Measurements from ENCODE around the gene RBM20. TPM values are rescaled to one million over a fixed set of nuclear protein-coding genes. Genes with fewer than 3 reads are reported as not detected.
A peak's percentile ranks its signal among the peaks of the same experiment; 100 is the strongest.
"Not testable (repeated sequence)": the region's sequence is repeated elsewhere in the genome, so short reads cannot be mapped to it uniquely, and the experiment has no call there.

The RBM20 gene
- total and polyA plus RNA-seq, 8 donors: under 0.01 to 6.2 (median 0.59) TPM; not detected in 2

- intact Hi-C loops (cut with DNase I; ENCODE audit: low total_unique reads): no loop called here
- H3K9me3 ChIP-seq: no peaks in the 10 kb centered on the region
- H3K27ac ChIP-seq: peak overlapping the region in 1 of 5 donors; percentile 63
- WGBS, 5 donors: 37 to 70% (median 62%) methylated on average over 3 of the region's 3 CpGs
- H3K4me3 ChIP-seq: no peak overlapping the region
- H3K27me3 ChIP-seq: no peaks in the 10 kb centered on the region
- peaks cover 0 to 9% (median 0%) of the 10 kb centered on the region in 4 donors for H3K4me1 ChIP-seq
- DNase-seq: no peak
- no peaks in the 10 kb centered on the region for H3K36me3 ChIP-seq
- TF ChIP-seq POLR2AphosphoS5 (IDR thresholded peaks at IDR 0.05): no peak
- no peak for TF ChIP-seq EP300 (IDR thresholded peaks at IDR 0.05)
- TF ChIP-seq CTCF (IDR thresholded peaks at IDR 0.05): no peak
- TF ChIP-seq POLR2A (IDR thresholded peaks at IDR 0.05): no peak
Observed at GRCh38 chr10:110701617-110701971, 57.5 kb downstream of the RBM20 start.

GRCh38 chr10:110704070-110704469 is 59.9 kb downstream of the RBM20 start:
- no peak overlapping the region for H3K27ac ChIP-seq
- no peak for DNase-seq
- no peak overlapping the region for H3K4me3 ChIP-seq
- H3K36me3 ChIP-seq: no peaks in the 10 kb centered on the region
- H3K27me3 ChIP-seq: peaks cover 0 to 2% (median 0%) of the 10 kb centered on the region in 3 donors
- no peak for TF ChIP-seq EP300 (IDR thresholded peaks at IDR 0.05)
- no peak for TF ChIP-seq POLR2AphosphoS5 (IDR thresholded peaks at IDR 0.05)
- TF ChIP-seq CTCF (IDR thresholded peaks at IDR 0.05): no peak
- TF ChIP-seq POLR2A (IDR thresholded peaks at IDR 0.05): no peak
- intact Hi-C loops (cut with DNase I; ENCODE audit: low total_unique reads): no loop called here
- H3K4me1 ChIP-seq: peaks cover 0 to 9% (median 0%) of the 10 kb centered on the region in 4 donors
- H3K9me3 ChIP-seq: no peaks in the 10 kb centered on the region

- H3K9me3 ChIP-seq: no peaks in the 10 kb centered on the region
- H3K36me3 ChIP-seq: no peaks in the 10 kb centered on the region
- peaks cover 0 to 9% (median 0%) of the 10 kb centered on the region in 4 donors for H3K4me1 ChIP-seq
- TF ChIP-seq CTCF (IDR thresholded peaks at IDR 0.05) (no peak), POLR2AphosphoS5 (IDR thresholded peaks at IDR 0.05) (no peak), POLR2A (IDR thresholded peaks at IDR 0.05) (no peak)
- H3K27me3 ChIP-seq: peaks cover 0 to 4% (median 0%) of the 10 kb centered on the region in 3 donors
- intact Hi-C loops (cut with DNase I; ENCODE audit: low total_unique reads): no loop called here
- no peak for DNase-seq
- H3K4me3 ChIP-seq: no peak overlapping the region
- H3K27ac ChIP-seq: no peak overlapping the region
- 84 to 92% (median 88%) methylated on average over 5 of the region's 5 CpGs for WGBS, 5 donors
Observed at GRCh38 chr10:110704906-110705476, 60.9 kb downstream of the RBM20 start.

GRCh38 chr10:110705596-110705995 is 61.5 kb downstream of the RBM20 start:
- intact Hi-C loops (cut with DNase I; ENCODE audit: low total_unique reads); H3K9me3 ChIP-seq; H3K4me1 ChIP-seq; DNase-seq; H3K27ac ChIP-seq; H3K4me3 ChIP-seq; H3K36me3 ChIP-seq; H3K27me3 ChIP-seq: not testable (repeated sequence)
- WGBS, 5 donors: 71 to 85% (median 77%) methylated on average over 4 of the region's 4 CpGs

GRCh38 chr10:110706690-110707098 is 62.6 kb downstream of the RBM20 start:
- no peak for TF ChIP-seq POLR2A (IDR thresholded peaks at IDR 0.05)
- H3K9me3 ChIP-seq: no peaks in the 10 kb centered on the region
- WGBS, 5 donors: 51 to 66% (median 63%) methylated on average over 5 of the region's 5 CpGs
- H3K4me1 ChIP-seq: peaks cover 0 to 4% (median 0%) of the 10 kb centered on the region in 4 donors
- H3K27ac ChIP-seq: no peak overlapping the region
- intact Hi-C loops (cut with DNase I; ENCODE audit: low total_unique reads): no loop called here
- peaks cover 0 to 4% (median 4%) of the 10 kb centered on the region in 3 donors for H3K27me3 ChIP-seq
- H3K4me3 ChIP-seq: no peak overlapping the region
- no peak for DNase-seq
- no peaks in the 10 kb centered on the region for H3K36me3 ChIP-seq

All from stomach (tissue), 9 donors.